Cerebellar nuclear complex (tissue), 1 donor: ENCODE results near the gene CMTM6.
"Not testable (repeated sequence)": the region's sequence is repeated elsewhere in the genome, so short reads cannot be mapped to it uniquely, and the experiment has no call there.

Experiments
- DNase-seq, 2 experiments: peaks; one replicate each; lab custom pipeline; 2025; lab: John Stamatoyannopoulos, UW

CMTM6 gene

DNA sequence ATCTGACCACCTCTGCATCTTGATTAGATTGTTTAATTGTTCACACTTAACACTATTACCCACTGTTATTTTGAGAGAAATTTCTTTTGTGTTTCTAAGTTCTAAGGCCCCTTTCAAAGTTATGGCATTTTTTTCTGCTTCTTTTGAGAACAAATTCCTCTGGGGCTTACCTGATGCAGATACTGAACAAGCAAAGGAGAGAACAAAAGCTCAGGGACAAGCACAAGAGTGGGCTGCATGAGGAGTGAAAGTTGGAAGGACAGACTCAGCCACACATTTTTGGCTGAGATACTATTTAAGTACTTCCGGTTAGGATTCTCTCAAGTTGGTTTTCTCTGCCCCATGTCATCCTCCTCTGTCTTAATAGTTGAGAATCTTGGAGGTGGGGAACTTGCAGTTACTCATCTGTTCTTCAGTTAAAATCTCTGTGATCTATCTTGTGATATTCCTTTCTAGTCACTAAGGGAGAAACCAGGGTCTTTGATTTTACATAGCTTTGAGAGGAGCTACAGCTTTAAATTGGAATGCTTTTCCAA lies 54.7 kb downstream of the CMTM6 start:
- DNase-seq = no peak

DNA sequence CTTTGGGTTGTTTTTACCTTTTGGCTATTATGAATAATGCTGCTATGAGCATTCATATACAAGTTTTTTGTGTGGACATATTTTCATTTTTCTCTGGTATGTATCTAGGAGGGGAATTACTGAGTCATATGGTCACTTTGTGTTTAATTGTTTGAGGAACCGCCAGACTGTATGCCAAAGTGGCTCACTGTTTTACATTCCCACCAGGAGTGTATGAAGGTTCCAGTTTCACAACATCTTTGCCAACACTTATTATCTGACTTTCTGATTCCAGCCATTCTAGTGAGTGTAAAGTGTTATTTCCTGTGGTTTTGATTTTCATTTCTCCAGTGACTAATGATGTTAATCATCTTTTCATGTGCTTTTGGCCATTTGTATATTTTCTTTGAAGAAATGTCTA lies 59.2 kb downstream of the CMTM6 start:
- DNase-seq = no peak

DNA sequence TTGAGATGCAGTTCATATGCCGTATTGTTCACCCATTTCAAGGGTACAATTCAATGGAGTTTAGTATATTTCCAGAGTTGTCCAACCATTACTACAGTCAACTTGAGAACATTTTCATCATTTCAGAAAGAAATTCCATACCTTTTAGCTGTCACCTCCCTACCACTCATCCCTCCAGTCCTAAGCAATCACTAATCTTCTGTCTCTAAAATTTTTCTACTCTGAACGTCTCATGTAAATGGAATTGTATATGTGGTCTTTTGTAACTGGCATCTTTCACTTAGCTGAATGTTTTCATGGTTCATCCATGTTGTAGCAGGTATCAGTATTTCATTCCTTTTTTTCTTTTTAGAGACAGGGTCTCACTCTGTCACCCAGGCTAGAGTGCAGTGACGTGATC lies 59.9 kb downstream of the CMTM6 start:
- DNase-seq = no peak

DNA sequence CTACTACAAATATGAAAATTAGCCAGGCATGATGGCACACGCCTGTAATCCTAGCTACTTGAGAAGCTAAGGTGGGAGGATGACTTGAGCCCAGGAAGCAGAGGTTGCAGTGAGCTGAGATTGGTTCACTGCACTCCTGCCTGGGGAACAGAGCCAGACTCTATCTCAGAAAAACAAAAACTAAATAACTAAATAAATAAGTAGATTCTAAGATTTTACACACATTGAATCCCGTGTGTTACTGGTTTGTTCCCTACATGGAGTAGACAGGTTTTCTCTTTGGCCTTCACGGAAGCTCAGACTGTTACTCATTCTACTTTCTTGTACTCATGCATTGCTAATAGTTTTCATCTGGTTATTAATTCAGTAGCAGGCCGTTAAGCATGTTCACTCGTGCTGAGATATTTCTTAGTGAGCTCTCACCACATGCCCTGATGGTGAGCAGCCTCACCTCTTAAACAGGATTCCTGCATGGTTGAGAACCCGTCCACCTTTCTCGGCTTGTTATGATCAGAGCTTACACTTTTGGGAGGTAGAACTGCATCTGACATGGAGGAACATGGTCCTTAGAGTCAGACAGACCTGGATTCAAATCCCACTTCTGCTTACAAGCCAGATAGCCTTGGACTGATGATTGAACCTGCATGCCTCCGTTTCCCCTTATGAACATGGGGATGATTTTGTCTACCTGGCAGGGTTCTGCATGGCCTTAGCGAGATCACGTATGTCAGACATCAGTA lies 61.9 kb downstream of the CMTM6 start:
- no peak for DNase-seq

DNA sequence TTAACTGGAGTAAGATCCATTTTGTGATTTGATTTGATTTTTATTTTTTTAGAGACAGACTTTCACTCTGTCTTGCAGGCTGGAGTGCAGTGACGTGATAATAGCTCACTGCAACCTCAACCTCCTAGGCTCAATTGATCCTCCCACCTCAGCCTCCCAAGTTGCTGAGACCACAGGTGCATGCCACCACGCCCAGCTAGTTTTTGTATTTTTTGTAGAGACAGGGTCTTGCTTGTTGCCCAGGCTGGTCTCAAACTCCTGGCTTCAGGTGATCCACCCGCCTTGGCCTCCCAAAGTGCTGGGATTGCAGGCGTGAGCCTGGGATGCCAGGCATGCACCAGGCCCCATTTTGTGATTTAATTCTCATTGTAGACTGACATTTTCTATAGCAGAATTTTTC lies 63.2 kb downstream of the CMTM6 start:
- not testable (repeated sequence) for DNase-seq

DNA sequence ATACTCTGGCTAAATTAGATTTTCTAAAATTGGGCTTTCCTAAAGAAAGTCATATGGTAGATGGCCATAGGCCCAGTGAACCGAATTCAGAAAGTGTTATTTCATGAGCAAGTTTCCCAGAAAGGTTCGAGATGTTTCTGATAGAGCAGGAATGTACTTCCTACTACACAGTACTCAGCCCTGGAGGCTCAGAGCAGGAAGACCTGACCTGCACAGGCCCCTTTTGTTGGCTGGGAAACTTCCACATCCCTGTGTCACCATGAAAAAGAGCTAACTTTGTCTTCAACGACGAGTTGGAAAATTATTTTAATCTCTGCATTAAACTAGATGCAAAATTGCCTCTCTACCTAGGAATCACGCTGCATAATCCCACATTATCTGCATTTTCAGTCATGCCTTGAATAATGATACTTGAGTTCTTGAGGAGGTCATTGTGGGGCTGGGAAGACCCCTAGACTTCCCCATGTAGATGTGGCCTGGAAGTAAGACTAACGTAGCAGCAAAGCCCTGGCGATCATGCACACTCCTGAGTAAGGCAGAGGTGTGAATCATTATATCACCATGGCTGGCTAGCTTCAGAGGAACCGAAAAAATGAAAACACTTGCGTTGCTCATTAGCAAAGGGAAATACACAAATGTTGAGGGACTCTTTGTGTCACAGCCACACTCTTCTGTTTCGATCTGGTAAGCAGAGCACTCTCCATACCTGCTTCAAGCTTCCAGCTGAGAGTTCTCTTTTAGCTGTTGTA lies 63.9 kb downstream of the CMTM6 start:
- no peak for DNase-seq

DNA sequence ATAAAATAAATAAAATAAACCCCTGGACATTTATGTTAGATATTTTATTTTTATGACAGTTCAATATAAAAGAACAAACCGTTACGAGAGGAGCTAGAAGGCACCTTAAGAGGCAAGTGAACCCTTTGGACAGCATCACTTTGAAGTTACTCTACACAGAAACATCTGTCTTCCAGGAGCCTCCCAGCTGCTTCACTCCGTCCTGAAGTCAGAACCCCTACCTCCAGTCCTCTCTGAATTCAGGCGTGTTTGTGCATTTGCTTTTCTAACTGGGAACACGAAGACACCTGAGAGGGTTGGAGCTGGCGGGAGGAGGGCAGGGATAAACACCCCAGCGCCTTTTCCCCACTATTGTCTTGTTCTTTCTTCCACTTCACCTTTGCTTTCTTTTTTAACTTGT lies 64.8 kb downstream of the CMTM6 start:
- no peak for DNase-seq

DNA sequence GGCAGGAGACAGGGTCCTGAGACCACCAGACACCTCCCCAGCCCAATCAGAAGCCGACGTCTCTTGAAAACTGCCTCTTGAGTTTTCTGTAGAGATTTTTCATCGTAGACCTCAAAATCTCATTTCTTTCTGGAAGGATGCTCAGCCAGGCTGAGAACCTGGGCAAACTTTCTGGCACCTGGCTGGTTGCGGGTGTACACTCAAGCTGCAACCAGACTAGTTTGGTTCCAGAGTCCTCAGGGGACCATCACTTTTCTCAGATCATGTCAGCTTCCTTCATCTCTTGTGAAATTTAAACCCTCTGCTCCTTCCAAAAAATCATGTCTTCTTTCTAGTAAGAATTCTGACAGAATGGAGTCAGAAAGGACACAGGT lies 65.8 kb downstream of the CMTM6 start:
- no peak for DNase-seq

DNA sequence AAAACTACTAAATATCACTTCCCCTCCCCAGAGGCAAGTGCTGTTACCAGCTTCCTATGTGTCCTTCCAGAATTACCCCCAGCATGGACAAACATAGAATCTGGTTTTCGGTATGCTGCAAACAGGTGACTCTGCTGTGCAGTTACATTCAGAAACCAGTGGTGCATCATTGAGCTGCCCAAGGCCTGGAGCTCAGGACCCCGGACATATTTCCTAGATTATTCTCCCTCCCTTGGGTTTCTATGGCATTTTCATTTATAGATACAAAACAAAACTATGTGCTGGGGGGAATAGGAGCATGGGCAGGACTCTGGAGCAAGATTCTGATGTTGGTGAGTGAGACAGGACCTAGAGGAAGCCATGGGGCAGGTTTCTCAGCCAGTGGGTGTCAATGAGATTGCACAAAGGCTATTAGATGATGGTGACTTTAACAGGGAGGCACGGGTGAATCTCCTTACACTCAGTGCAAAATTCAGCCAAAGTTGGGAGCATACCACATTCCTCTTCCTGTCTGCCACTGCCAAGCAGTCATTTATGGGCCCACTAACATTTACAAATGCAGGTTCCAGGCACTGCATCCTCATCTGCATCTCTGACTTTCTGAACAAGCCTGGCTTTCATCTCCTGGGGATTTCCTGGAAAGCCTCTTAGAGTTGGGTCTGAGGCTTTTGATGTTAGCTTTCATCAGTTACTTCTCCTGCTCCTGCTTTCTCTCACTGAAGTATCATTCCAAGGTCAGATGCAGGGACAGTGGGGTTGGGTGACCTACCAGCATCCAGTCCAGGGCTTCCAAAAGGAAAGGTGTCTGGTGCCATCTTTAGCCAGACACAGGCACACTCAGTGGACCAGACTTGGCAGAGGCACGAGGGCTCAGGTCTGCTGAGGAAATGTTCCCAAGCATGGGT lies 66.5 kb downstream of the CMTM6 start:
- no peak for DNase-seq

DNA sequence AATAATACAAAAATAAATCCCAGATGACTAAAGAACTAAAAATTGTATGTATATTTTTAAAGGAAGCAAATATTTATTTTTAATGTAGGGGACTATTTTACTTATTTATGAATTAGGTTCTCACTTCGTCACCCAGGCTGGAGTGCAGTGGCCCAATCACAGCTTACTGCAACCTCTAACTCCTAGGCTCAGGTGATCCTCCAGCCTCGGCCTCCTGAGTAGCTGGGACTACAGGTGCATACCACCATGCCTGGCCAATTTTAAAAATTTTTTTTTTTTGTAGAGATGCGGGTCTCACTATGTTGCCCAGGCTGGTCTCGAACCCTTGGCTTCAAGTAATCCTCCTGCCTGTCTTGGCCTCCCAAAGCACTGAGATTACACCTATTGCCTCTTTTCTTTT lies 68.4 kb downstream of the CMTM6 start:
- DNase-seq = no peak

DNA sequence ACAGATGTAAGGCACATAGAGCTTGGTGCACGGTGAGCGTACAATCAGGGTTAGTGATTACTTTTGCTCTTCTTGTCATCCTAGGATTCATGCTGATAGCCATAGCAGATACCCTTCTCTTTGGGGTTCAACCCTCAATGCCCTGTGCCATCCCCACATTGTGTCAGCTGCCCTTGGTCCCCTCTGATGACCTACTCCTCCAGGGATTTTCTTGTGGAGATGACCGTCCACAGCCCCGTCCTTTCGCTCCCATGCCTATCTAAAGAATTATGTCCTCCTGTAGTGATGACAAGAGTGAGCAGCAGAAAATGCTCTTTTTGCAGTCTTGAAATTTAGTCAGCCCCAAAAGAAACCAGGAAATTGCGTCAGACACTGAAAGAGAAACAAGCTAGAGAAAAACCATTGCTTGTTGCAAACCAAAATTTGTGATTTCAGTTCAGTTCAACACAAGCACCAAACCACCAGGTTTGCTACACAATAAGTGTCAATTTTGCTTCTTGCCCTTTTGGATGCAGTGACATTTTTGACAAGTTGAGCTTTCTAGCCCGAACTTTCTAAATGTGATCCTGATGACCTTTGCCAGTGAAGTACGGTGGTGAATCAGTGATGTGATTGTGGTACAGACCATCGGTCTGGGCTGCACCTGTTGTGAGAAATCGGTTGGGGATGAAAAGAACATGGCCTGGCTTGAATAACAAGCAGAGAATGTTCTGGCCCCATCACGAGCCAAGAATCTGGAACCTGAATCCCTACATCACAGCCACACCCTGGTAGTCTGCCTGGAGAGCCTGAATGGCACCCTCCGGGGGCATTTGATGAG lies 69.7 kb downstream of the CMTM6 start:
- no peak for DNase-seq

DNA sequence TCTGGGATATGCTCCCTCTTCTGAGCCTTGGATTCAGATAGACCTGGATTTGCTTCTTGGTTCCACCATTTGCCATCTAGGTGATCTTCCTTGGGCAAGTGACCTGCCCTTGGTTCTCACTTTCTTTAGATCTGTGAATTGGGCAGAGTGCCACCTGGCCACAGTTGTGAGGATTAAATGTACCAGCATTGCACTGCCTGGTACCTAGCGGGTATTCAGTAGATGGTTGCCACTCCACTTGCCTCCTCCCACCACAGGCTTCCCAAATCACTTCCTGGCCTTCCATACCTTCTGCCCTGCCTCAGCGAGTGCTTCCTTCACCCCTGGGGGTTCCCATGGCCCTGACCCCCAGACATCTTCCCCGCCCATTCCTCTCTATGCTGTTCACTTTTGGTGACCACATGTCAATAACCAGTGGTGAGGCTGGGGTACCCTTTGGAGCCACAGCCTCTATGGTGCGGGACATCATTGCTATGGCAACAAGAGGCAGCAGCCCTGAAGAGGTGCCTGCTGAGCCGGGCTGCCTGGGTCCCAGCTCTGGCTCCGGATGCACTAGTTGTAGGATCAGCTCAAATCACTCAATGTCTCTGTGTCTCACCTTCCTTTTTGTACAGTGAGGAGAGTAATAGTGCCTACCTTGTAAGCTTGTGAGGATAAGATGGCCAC lies 70.5 kb downstream of the CMTM6 start:
- DNase-seq = no peak

DNA sequence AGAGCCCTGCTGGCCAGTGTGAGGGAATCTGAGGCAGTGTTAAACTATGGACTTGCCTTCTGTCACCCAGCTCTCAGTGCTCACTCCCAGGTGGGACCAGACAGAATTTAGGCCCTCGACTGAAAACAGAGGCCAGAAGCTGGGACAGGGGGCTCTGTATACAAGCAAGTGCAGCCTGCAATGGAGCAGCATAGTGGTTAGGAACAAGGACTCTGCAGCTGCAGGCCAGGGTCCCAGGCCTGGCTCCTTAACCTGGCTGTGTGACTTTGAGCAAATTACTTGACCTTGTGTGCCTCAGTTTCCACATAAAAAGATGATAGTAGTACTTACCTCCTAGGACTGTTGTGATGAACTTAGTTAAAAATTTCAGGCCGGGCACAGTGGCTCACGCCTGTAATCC lies 71.2 kb downstream of the CMTM6 start:
- no peak for DNase-seq
